Endodermal cell (in vitro differentiated cells): Measurements from ENCODE around the gene SRP9. TPM values are rescaled to one million over a fixed set of nuclear protein-coding genes. Genes with fewer than 3 reads are reported as not detected.
"Not testable (repeated sequence)": the region's sequence is repeated elsewhere in the genome, so short reads cannot be mapped to it uniquely, and the experiment has no call there.

Experiments
- DNase-seq: peaks from one replicate; pipeline ENCODE4 v3.0.0-alpha.2; 2017
- H3K27ac ChIP-seq: 2 replicates; pipeline ENCODE4 v1.5.1; 2013; ENCODE audit warnings: mild to moderate bottlenecking, low read depth, low read length, moderate library complexity
- H3K27me3 ChIP-seq: 2 replicates; pipeline ENCODE4 v1.6.1; 2013; ENCODE audit warnings: mild to moderate bottlenecking, low read length, moderate library complexity; ENCODE audit not compliant: insufficient read depth, control insufficient read depth, poor library complexity, severe bottlenecking
- H3K36me3 ChIP-seq: 2 replicates; pipeline ENCODE4 v1.7.0; 2013; ENCODE audit warnings: mild to moderate bottlenecking, low read length, moderate library complexity; ENCODE audit not compliant: control insufficient read depth, insufficient read depth
- H3K4me1 ChIP-seq: one replicate; pipeline ENCODE4 v1.7.0; 2013; ENCODE audit warnings: low read length; ENCODE audit not compliant: control insufficient read depth, insufficient read depth
- H3K4me3 ChIP-seq: 2 replicates; pipeline ENCODE4 v1.5.1; 2013; ENCODE audit warnings: mild to moderate bottlenecking, low read length, moderate library complexity
- H3K9ac ChIP-seq: 2 replicates; pipeline ENCODE4 v1.6.1; 2013; ENCODE audit warnings: mild to moderate bottlenecking, low read length, moderate library complexity; ENCODE audit not compliant: poor library complexity, severe bottlenecking; ENCODE audit errors: extremely low read depth
- H3K9me3 ChIP-seq: 2 replicates; pipeline ENCODE4 v1.6.1; 2013; ENCODE audit warnings: mild to moderate bottlenecking, low read length, moderate library complexity; ENCODE audit not compliant: control insufficient read depth
- H3K27ac Mint-ChIP-seq: 2 replicates; pipeline ENCODE4 v1.8.0; 2020; ENCODE audit warnings: mixed read lengths
- H3K27me3 Mint-ChIP-seq: 2 replicates; pipeline ENCODE4 v1.8.0; 2021; ENCODE audit warnings: mild to moderate bottlenecking, mixed read lengths; ENCODE audit not compliant: insufficient read depth
- H3K36me3 Mint-ChIP-seq: 2 replicates; pipeline ENCODE4 v1.8.0; 2020; ENCODE audit warnings: low read depth, mixed read lengths
- H3K4me1 Mint-ChIP-seq: 2 replicates; pipeline ENCODE4 v1.8.0; 2020; ENCODE audit warnings: mixed read lengths
- H3K4me3 Mint-ChIP-seq: 2 replicates; pipeline ENCODE4 v1.8.0; 2020; ENCODE audit warnings: mild to moderate bottlenecking, moderate library complexity, mixed read lengths
- H3K9me3 Mint-ChIP-seq: 2 replicates; pipeline ENCODE4 v1.8.0; 2020; ENCODE audit warnings: mild to moderate bottlenecking, mixed read lengths
- WGBS, 2 experiments: methylation state at CpG; one replicate each; pipeline versions ENCODE4 v1.1.5 to v1.1.7; 2013; ENCODE audit warnings: missing lambda C conversion rate in 2 of 2, mixed read lengths in 1 of 2; ENCODE audit not compliant: insufficient coverage in 1 of 2, insufficient read length in 1 of 2; 5-methylcytosine and 5-hydroxymethylcytosine counted together
- total RNA-seq, 2 donors: library from RNA; stranded (reverse); fragmentation: NEBNext Ultra II Directional in 1 of 2; extraction: Animal tissue kit (Norgen Biotek cat#: 25700) in 1 of 2; gene quantifications; 2 replicates in 1 of 2; 3 replicates in 1 of 2; pipeline ENCODE4 v1.2.1, GENCODE V29; 2021
- TF ChIP-seq, protein P1 (sequence below): fragments of 200-600 bp; sonication (generic); conservative IDR thresholded peaks from 2 replicates; pipeline ENCODE4 v1.5.0; 2021; ENCODE audit warnings: antibody characterized with exemption, mild to moderate bottlenecking

The SRP9 gene
- total RNA-seq, 2 donors from 2014 or later, result 286 to 319 TPM

DNA sequence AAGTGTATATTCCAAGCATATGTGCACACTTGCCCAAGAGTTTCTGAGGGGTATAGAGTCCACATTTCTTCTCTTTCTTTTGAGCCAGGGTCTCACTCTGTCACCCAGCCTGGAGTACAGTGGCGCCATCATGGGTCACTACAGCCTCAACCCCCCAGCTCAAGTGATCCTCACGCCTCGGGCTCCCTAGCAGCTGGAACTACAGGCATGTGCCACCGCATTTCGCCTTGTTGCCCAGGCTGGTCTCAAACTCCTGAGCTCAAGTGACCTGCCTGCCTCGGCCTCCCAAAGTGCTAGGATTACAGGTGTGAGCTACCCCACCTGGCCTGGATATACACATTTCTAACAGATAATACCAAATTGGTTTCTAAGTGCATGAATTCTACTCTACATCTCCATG, 17.1 kb upstream of the SRP9 start:
- H3K4me3 ChIP-seq, result no peak overlapping the region
- H3K36me3 ChIP-seq, result no peaks in the 10 kb centered on the region
- no peaks in the 10 kb centered on the region for H3K27me3 Mint-ChIP-seq
- H3K9me3 Mint-ChIP-seq, result no peaks in the 10 kb centered on the region
- no peaks in the 10 kb centered on the region for H3K36me3 Mint-ChIP-seq
- no peaks in the 10 kb centered on the region for H3K27me3 ChIP-seq
- H3K27ac ChIP-seq, result no peak overlapping the region
- TF ChIP-seq, protein P1, sequence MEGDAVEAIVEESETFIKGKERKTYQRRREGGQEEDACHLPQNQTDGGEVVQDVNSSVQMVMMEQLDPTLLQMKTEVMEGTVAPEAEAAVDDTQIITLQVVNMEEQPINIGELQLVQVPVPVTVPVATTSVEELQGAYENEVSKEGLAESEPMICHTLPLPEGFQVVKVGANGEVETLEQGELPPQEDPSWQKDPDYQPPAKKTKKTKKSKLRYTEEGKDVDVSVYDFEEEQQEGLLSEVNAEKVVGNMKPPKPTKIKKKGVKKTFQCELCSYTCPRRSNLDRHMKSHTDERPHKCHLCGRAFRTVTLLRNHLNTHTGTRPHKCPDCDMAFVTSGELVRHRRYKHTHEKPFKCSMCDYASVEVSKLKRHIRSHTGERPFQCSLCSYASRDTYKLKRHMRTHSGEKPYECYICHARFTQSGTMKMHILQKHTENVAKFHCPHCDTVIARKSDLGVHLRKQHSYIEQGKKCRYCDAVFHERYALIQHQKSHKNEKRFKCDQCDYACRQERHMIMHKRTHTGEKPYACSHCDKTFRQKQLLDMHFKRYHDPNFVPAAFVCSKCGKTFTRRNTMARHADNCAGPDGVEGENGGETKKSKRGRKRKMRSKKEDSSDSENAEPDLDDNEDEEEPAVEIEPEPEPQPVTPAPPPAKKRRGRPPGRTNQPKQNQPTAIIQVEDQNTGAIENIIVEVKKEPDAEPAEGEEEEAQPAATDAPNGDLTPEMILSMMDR, result no peak
- H3K4me3 Mint-ChIP-seq, result no peak overlapping the region
- no peak overlapping the region for H3K9ac ChIP-seq
- no peaks in the 10 kb centered on the region for H3K9me3 ChIP-seq
- peaks cover 29% of the 10 kb centered on the region for H3K4me1 Mint-ChIP-seq
- WGBS, 2 experiments, result 96% methylated on average over 5 to 6 of the region's 6 CpGs
- DNase-seq, result no peak
- no peak overlapping the region for H3K27ac Mint-ChIP-seq
- H3K4me1 ChIP-seq, result peaks cover 11% of the 10 kb centered on the region

DNA sequence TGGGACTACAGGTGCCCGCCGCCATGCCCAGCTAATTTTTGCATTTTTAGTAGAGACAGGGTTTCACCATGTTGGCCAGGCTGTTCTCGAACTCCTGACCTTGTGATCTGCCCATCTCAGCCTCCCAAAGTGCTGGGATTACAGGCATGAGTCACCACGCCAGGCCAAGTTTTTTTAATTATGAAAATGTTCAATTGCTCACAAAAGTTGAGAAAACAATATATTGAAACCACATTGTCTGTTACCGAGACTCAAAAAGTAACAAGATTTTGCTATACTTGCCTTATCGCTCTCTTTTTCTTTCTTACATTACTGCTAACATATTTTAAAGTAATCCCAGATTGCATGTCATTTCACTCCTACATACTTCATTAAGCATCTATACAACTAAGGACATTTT, 16.2 kb upstream of the SRP9 start:
- H3K4me3 Mint-ChIP-seq, result not testable (repeated sequence)

DNA sequence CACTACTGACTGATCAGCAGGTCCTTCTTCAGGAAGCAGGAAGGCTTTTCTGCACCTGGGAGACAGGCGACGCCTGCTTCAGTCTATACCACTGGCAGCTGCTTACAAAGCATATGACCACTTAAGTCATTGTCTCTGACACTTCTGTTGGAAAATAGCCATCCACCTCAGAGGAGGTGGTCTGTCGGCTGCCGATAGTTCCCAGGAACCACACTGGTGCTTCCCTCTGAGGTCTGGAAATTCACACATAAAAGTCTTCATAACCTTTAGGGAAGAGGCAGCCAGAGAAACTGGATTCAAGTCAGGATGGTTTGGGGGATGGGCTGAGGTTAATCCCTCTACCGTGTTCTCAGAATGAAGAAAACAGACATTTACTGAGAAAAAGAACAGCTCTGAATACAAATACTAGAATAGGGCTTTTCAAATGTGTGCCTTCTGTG, 15.6 kb upstream of the SRP9 start:
- Mint-ChIP-seq H3K4me1 (peaks cover 25% of the 10 kb centered on the region), H3K36me3 (no peaks in the 10 kb centered on the region), H3K27ac (peak overlapping the region; percentile 80), H3K27me3 (peaks cover 5% of the 10 kb centered on the region), H3K9me3 (no peaks in the 10 kb centered on the region), H3K4me3 (no peak overlapping the region)
- Histone ChIP-seq H3K36me3 (no peaks in the 10 kb centered on the region), H3K27me3 (peaks cover 3% of the 10 kb centered on the region), H3K4me1 (peaks cover 11% of the 10 kb centered on the region), H3K4me3 (no peak overlapping the region), H3K9ac (peak overlapping the region; percentile 3), H3K9me3 (no peaks in the 10 kb centered on the region), H3K27ac (peak overlapping the region; percentile 71)
- DNase-seq, result no peak
- WGBS, 2 experiments, result 76 to 78% methylated on average over 5 of the region's 5 CpGs
- TF ChIP-seq, protein P1, result no peak

More for the DNA sequence above, 16.2 kb upstream of the SRP9 start:
- H3K27ac ChIP-seq, H3K4me3 ChIP-seq, H3K36me3 Mint-ChIP-seq, H3K27me3 Mint-ChIP-seq, DNase-seq, H3K9me3 ChIP-seq, H3K27ac Mint-ChIP-seq, H3K9ac ChIP-seq, H3K36me3 ChIP-seq, H3K27me3 ChIP-seq, H3K9me3 Mint-ChIP-seq: not testable (repeated sequence)
- peaks cover 23% of the 10 kb centered on the region for H3K4me1 Mint-ChIP-seq
- WGBS, 2 experiments, result 75 to 89% methylated on average over 6 of the region's 6 CpGs
- peaks cover 11% of the 10 kb centered on the region for H3K4me1 ChIP-seq

DNA sequence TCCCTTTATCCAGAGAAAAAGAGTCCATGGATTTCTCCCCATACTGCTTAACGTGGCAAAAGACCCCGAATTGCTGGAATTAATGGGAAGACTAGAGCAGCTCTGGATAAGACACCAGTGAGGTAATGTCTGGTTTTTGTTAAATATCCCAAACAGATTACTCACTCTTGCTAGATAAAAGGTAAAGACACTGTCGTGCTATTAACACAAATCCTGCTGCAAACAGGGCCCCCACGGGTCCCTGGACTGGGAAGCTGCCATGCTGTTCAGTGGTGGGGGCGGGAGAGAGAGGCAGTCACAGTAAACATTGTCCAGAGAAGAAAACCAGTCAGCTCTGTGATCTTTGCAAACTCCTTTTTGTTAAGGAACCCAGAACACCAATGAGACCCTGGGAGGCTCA, 15.2 kb upstream of the SRP9 start:
- peak overlapping the region; percentile 80 for H3K27ac Mint-ChIP-seq
- peaks cover 29% of the 10 kb centered on the region for H3K4me1 Mint-ChIP-seq
- H3K36me3 Mint-ChIP-seq, result no peaks in the 10 kb centered on the region
- Histone ChIP-seq H3K27me3 (peaks cover 7% of the 10 kb centered on the region), H3K9ac (peak overlapping the region; percentile 3), H3K9me3 (no peaks in the 10 kb centered on the region), H3K4me1 (peaks cover 15% of the 10 kb centered on the region), H3K27ac (peak overlapping the region; percentile 71), H3K36me3 (no peaks in the 10 kb centered on the region), H3K4me3 (no peak overlapping the region)
- peaks cover 8% of the 10 kb centered on the region for H3K27me3 Mint-ChIP-seq
- no peaks in the 10 kb centered on the region for H3K9me3 Mint-ChIP-seq
- TF ChIP-seq, protein P1, result no peak
- H3K4me3 Mint-ChIP-seq, result no peak overlapping the region
- DNase-seq, result no peak
- WGBS, 2 experiments, result 44 to 69% methylated on average over 2 to 5 of the region's 5 CpGs
